ENCODE results near the gene CAV2. TPM values are rescaled to one million over a fixed set of nuclear protein-coding genes. Genes with fewer than 3 reads are reported as not detected.

CAV2 gene
- total RNA-seq, 6 experiments from 2014 or later, result 157 to 229 (median 186) TPM

DNA sequence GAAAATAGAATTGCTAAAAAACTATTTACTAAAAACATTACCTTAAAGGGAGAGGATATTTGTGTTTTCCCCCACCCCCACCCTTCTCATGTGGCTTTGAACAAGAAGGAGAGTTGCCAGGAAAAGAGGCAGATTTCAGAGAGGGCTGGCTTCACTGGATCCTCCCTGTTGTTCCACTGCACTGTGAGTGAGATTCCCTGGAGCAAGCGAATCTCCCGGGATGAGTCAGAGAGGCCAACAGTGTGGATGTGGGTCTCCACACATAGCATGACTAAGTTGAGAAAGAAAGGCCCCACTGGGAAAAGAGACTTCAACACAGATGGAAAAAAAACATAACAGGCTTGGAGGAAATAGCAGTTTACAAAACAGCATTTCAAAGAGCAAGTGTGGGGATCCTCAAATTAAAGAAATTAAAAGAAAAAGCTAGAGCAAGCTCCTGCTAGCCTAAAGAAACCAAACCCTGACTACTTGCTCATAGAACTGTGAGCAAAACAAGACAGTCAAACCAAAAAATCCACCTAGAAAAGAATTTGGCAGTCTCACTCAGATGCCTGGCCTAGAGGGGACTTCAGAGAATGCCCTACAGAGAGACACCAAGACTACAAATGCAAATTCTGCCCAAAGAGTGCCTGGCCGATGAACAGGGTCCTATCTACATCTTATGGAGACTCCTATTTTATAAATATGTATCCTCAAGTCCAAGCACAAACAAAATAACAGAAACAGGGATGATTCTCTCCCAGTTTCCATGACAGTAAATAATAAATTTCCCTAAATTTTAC is 28.7 kb downstream of the CAV2 start:
- DNase-seq, result peak; percentile 93
- TF ChIP-seq, protein P1, sequence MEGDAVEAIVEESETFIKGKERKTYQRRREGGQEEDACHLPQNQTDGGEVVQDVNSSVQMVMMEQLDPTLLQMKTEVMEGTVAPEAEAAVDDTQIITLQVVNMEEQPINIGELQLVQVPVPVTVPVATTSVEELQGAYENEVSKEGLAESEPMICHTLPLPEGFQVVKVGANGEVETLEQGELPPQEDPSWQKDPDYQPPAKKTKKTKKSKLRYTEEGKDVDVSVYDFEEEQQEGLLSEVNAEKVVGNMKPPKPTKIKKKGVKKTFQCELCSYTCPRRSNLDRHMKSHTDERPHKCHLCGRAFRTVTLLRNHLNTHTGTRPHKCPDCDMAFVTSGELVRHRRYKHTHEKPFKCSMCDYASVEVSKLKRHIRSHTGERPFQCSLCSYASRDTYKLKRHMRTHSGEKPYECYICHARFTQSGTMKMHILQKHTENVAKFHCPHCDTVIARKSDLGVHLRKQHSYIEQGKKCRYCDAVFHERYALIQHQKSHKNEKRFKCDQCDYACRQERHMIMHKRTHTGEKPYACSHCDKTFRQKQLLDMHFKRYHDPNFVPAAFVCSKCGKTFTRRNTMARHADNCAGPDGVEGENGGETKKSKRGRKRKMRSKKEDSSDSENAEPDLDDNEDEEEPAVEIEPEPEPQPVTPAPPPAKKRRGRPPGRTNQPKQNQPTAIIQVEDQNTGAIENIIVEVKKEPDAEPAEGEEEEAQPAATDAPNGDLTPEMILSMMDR (IDR thresholded peaks at IDR 0.05), result no peak
- Mint-ChIP-seq H3K27ac (peak overlapping the region; percentile 98), H3K4me3 (peak overlapping the region; percentile 96), H3K36me3 (ENCODE audit: low read depth) (peaks cover 73% of the 10 kb centered on the region), H3K9me3 (no peaks in the 10 kb centered on the region), H3K27me3 (ENCODE audit: insufficient read depth) (peaks cover 10% of the 10 kb centered on the region), H3K4me1 (ENCODE audit: low read depth) (peaks cover 65% of the 10 kb centered on the region)

DNA sequence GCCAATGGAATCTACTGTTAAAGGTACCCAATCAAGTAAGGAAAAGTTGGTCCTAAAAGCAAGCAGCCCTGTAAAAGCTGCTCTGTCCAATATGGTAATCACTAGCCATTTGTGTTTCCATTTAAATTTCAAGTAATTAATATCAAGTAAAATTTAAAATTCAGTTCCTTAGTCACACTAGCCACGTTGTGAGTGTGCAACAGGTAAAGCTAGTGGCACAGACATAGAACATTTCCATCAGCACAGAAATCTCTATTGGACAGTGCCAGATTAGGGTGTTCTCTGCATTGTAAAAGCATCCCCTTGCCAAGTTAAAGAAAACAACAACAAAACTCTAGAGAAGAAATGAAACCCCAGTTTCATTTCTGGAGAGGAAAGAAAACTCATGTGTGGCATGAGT is 29.7 kb downstream of the CAV2 start:
- Mint-ChIP-seq H3K27me3 (ENCODE audit: insufficient read depth) (peaks cover 10% of the 10 kb centered on the region), H3K27ac (peak overlapping the region; percentile 98), H3K9me3 (no peaks in the 10 kb centered on the region), H3K36me3 (ENCODE audit: low read depth) (peaks cover 79% of the 10 kb centered on the region), H3K4me1 (ENCODE audit: low read depth) (peaks cover 62% of the 10 kb centered on the region), H3K4me3 (peak overlapping the region; percentile 96)
- TF ChIP-seq, protein P1 (IDR thresholded peaks at IDR 0.05), result no peak
- no peak for DNase-seq

DNA sequence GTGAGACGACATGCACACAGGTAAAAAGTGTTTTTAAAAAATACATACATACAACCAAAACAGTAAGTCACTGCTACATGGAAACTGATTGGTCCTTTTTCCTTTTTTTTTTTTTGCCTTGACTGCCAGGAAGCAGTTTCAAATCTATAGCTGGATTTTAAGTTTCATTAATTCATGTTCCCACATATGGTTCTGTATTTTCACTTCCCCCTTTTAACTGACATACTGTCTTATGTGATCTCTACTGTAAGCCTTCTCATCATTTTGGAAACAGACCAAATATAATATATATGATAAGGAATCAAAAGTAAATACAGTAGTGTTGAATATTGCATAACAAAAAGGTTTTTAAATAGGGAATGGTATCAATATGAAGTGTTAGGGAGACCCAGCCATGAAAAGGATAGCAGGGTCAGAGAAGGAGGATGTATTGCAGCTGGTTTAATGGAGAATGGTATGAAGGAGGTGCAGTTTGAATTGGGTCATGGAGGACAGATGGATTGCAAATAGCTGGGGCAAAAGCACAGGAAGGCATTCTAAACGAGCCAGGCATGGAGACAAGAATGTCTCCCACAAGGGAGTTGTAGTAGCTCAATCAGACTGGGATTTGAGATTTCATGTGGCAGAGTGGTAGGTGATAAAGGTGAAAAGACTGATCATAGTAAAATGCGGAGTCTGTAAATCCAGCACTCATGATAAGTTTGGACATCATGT is 30.7 kb downstream of the CAV2 start:
- no peaks in the 10 kb centered on the region for H3K9me3 Mint-ChIP-seq
- TF ChIP-seq, protein P1 (IDR thresholded peaks at IDR 0.05), result no peak
- peaks cover 8% of the 10 kb centered on the region; the same call in 1 of the 2 replicates for H3K27me3 Mint-ChIP-seq (ENCODE audit: insufficient read depth)
- DNase-seq, result no peak
- H3K27ac Mint-ChIP-seq, result peak overlapping the region; percentile 63
- H3K4me1 Mint-ChIP-seq (ENCODE audit: low read depth), result peaks cover 71% of the 10 kb centered on the region
- H3K4me3 Mint-ChIP-seq, result peak overlapping the region; percentile 96
- H3K36me3 Mint-ChIP-seq (ENCODE audit: low read depth), result peaks cover 88% of the 10 kb centered on the region

DNA sequence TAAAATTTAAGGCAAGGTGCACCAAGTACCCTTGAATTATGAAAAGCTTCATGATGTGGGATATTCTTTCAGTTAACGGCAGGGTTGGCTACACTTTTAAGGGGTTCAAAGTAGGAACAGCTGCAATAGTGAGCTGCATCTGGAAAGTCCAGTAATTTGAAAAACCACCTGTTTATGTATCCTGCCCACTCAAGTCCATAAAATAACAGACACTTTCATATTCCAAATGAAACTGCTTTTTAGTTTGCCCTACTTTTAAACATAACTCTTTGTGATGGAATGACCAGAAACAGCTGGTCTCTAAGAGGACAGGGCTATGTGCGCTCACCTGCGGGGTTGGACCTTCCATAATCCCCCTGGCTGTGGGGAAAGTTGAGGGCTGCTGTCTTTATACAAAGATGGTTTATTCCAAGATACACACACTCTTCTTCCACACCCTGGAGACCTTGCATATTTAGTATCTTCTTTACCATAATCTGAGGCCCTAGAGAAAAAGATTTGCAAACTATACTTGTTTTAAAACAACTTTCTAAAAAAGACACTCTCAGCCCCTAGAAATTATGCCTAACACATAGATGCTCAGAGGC is 32.7 kb downstream of the CAV2 start:
- no peaks in the 10 kb centered on the region for H3K9me3 Mint-ChIP-seq
- peaks cover 87% of the 10 kb centered on the region for H3K36me3 Mint-ChIP-seq (ENCODE audit: low read depth)
- no peak for DNase-seq
- H3K27me3 Mint-ChIP-seq (ENCODE audit: insufficient read depth), result peaks cover 6% of the 10 kb centered on the region
- peaks cover 86% of the 10 kb centered on the region for H3K4me1 Mint-ChIP-seq (ENCODE audit: low read depth)
- peak overlapping the region; percentile 10 for H3K27ac Mint-ChIP-seq
- peak overlapping the region; percentile 79 for H3K4me3 Mint-ChIP-seq
- TF ChIP-seq, protein P1 (IDR thresholded peaks at IDR 0.05), result no peak

DNA sequence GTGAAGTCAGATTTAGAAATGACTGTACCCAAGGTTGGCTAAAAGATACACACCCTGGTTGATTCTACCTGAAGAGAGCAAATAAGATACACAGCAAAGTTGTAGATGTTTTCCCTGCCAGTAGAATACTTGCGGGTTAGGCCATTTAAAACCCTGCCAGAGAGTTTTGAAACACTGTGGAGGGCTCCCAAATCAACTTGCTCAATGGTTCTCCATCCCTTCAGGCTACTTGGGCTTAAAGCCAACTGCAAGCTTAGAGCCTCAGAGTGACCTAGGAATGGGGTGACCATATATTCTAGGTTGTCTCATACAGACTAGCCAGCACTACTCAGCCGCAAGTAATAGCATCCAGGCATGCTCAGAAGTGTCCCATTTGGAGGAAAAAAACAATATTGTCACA is 35.3 kb downstream of the CAV2 start:
- TF ChIP-seq, protein P1 (IDR thresholded peaks at IDR 0.05), result no peak
- H3K4me3 Mint-ChIP-seq, result peak overlapping the region; percentile 56
- H3K9me3 Mint-ChIP-seq, result no peaks in the 10 kb centered on the region
- DNase-seq, result peak; percentile 42
- peaks cover 92% of the 10 kb centered on the region for H3K4me1 Mint-ChIP-seq (ENCODE audit: low read depth)
- peaks cover 2% of the 10 kb centered on the region for H3K27me3 Mint-ChIP-seq (ENCODE audit: insufficient read depth)
- H3K27ac Mint-ChIP-seq, result peak overlapping the region; percentile 73
- H3K36me3 Mint-ChIP-seq (ENCODE audit: low read depth), result peaks cover 85% of the 10 kb centered on the region

Data from HFFc6 (cell line).